NT2/D1 (cell line): ENCODE results near the gene RAC2.

Experiments used
- SUZ12 ChIP-seq: IDR thresholded peaks from 2 replicates; pipeline ENCODE4 v1.6.1; 2011; ENCODE audit not compliant: insufficient read length, insufficient read depth; ENCODE audit errors: extremely low read depth
- YY1 ChIP-seq: IDR thresholded peaks from 2 replicates; pipeline ENCODE4 v1.6.1; 2011; ENCODE audit not compliant: insufficient read length, insufficient read depth
- ZNF274 ChIP-seq: IDR thresholded peaks from 2 replicates; pipeline ENCODE4 v1.6.1; 2011; ENCODE audit warnings: mild to moderate bottlenecking, low read depth, low read length

DNA sequence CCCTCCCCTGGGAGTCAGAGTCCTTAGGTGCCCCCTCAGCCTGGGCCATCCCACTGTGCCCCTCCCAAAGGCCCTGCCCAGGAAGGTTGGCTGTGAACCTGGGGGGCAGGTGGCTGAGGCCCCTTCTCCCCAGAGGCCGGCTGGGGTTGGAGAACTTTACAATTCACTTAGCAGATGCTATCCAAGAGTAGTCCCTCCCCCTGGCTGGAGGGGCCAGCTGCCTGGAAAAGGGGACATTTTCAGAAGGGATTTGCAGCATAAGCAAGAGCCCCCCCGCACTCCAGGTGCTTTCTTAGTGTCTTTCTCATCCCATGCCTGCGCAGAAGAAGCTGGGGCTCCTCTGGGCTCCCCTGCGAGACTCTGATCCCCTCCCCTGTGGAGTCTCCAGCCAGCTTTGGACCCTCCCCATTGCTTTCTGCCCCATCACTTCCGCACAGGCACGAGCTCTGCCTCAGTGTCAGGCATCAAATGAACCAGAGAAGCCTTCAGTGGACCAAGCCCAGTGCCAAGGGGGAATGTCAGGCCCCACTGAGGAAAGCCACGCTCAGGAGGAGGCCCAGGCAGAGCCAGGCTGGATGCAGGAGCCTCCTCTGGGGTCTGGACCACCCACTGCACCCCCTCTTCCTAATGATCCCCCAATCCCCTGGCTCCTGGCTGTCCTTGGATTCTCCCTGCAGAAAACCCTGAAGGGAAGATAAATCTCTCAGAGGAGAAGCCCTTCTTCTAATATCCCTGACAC is 35.5 kb downstream of the RAC2 start:
- TF ChIP-seq ZNF274 (no peak), SUZ12 (no peak), YY1 (no peak)
